Right lobe of liver (tissue), 4 donors: ENCODE measurements around the gene BBX.

Experiments
- POLR2A ChIP-seq: fragments of 450-650 bp; IDR thresholded peaks from one replicate; pipeline ENCODE4 v1.6.1; 2017; ENCODE audit warnings: antibody characterized with exemption, mild to moderate bottlenecking
- TF ChIP-seq, protein P1 (sequence below), 4 donors: fragments of 200-600 bp in 3 of 4; fragments of 450-650 bp in 1 of 4; IDR thresholded peaks; one replicate each; pipeline versions ENCODE4 v1.5.1 to v1.8.0; 2016 to 2022; ENCODE audit warnings: antibody characterized with exemption in 4 of 4, mild to moderate bottlenecking in 2 of 4
- donor health status: DM: no; HTN: no; CAD: no.
- donor health status: DM: no; HTN: no; CAD: no.
- donor health status: DM: no; HTN: yes; CAD: no.

DNA sequence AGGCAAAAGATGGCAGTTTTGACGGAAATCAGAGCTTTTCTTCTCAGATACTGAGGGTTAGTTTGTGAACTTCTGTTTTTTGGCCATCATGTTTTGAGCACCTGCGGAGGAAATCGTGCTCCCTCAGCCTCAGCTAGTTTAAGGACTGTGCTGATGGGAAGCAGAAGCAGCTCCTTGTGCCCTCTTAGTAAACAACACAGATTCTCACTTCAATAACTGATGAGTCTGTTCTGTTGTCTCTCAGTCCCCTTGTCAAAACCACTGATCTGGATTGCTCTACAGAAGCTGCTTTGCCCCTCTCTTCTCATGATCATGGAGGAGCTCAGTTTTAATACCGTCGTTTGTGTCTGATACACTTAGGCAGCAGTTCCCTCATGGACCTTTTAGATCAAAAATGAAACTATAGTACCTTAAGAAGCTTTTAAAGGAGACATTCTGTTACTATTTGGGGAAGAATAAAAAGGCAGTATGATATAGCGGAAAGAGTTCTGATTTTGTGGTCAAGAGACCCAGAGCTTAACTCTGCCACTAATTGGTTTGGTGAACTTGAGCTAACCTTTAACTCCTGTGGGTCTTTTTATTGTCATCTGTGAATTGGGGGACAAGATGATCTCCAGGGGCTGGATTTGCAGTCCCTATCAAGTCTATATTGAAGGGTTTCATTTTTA is 152.6 kb downstream of the BBX start:
- TF ChIP-seq, protein P1, sequence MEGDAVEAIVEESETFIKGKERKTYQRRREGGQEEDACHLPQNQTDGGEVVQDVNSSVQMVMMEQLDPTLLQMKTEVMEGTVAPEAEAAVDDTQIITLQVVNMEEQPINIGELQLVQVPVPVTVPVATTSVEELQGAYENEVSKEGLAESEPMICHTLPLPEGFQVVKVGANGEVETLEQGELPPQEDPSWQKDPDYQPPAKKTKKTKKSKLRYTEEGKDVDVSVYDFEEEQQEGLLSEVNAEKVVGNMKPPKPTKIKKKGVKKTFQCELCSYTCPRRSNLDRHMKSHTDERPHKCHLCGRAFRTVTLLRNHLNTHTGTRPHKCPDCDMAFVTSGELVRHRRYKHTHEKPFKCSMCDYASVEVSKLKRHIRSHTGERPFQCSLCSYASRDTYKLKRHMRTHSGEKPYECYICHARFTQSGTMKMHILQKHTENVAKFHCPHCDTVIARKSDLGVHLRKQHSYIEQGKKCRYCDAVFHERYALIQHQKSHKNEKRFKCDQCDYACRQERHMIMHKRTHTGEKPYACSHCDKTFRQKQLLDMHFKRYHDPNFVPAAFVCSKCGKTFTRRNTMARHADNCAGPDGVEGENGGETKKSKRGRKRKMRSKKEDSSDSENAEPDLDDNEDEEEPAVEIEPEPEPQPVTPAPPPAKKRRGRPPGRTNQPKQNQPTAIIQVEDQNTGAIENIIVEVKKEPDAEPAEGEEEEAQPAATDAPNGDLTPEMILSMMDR (IDR thresholded peaks at IDR 0.05), result no peak
- TF ChIP-seq POLR2A, result no peak
